ENCODE data around the gene REXO5. TPM values are rescaled to one million over a fixed set of nuclear protein-coding genes. Genes with fewer than 3 reads are reported as not detected.

REXO5 gene
- total RNA-seq, 2 experiments from 2014 or later = 26.5 to 38.9 TPM

DNA sequence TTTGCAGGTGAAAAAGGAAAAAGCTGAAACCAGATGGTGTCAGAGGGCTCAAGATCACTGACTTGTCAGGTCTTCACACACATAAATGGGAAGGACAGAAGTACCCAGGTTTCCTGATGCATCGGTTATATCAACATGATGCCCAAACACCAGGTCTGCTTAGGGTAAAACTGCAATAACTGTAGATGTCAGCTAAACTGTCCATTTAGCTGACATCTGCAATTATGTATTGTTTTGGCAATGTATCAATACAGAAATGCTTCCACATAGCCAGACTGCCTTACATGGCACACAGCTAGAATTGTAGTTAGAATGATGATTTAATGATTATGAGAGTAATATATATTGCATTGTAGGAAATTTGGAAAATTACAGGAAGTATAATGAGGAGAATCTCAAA, 37.5 kb upstream of the REXO5 start:
- Histone ChIP-seq H3K9me2 (ENCODE audit: insufficient read depth, low read length) (no peaks in the 10 kb centered on the region), H3K27ac (ENCODE audit: low read depth, low read length, poor library complexity, severe bottlenecking) (no peak overlapping the region), H3K9me3 (ENCODE audit: low read length) (no peaks in the 10 kb centered on the region), H3K4me2 (ENCODE audit: low read length) (no peak overlapping the region), H2AFZ (ENCODE audit: low read length) (no peak overlapping the region), H3K4me1 (ENCODE audit: insufficient read depth, low read length, poor library complexity, severe bottlenecking) (peaks cover 7% of the 10 kb centered on the region), H3K79me2 (ENCODE audit: insufficient read depth, low read depth, low read length) (no peaks in the 10 kb centered on the region), H4K20me1 (ENCODE audit: insufficient read depth, low read length) (no peaks in the 10 kb centered on the region), H3K4me3 (ENCODE audit: low read depth, low read length, poor library complexity, severe bottlenecking) (no peak overlapping the region), H3K36me3 (ENCODE audit: insufficient read depth, low read length) (no peaks in the 10 kb centered on the region)
- intact Hi-C loops (cut with micrococcal nuclease; ENCODE audit: unreplicated experiment) = no loop called here
- no peak for DNase-seq (ENCODE audit: low spot score)
- no TSS peak for BruUV-seq (replicated peaks)
- TF ChIP-seq CTCF (conservative IDR thresholded peaks at IDR 0.05; ENCODE audit: low read length) (no peak), EZH2phosphoT487 (IDR thresholded peaks at IDR 0.05; ENCODE audit: borderline replicate concordance, low read depth, low read length) (no peak)
- POLR2A ChIA-PET = no interaction called here
- CTCF ChIA-PET (ENCODE audit: unreplicated experiment) = no interaction called here

DNA sequence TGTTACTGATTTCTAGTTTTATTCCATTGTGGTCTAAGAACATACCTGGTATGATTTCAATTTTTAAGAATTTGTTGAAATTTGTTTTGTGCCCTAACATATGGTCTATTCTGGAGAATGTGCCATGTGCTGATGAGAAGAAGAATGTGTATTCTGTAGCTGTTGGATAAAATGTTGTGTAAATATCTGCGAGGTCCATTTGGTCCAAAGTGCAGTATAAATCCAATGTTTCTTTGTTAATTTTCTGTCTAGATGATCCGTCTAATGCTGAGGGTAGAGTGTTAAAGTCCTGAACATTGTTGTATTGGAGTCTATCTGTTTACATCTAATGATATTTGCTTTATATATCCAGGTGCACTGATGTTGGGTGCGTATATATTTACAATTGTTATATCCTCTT, 32.6 kb upstream of the REXO5 start:
- no peak for TF ChIP-seq EZH2phosphoT487 (IDR thresholded peaks at IDR 0.05; ENCODE audit: borderline replicate concordance, low read depth, low read length)
- TF ChIP-seq CTCF (conservative IDR thresholded peaks at IDR 0.05; ENCODE audit: low read length) = no peak
- Histone ChIP-seq H3K36me3 (ENCODE audit: insufficient read depth, low read length) (no peaks in the 10 kb centered on the region), H3K79me2 (ENCODE audit: insufficient read depth, low read depth, low read length) (no peaks in the 10 kb centered on the region), H3K4me1 (ENCODE audit: insufficient read depth, low read length, poor library complexity, severe bottlenecking) (no peaks in the 10 kb centered on the region), H3K27ac (ENCODE audit: low read depth, low read length, poor library complexity, severe bottlenecking) (no peak overlapping the region), H3K4me2 (ENCODE audit: low read length) (no peak overlapping the region), H3K9me3 (ENCODE audit: low read length) (no peaks in the 10 kb centered on the region), H2AFZ (ENCODE audit: low read length) (no peak overlapping the region), H3K9me2 (ENCODE audit: insufficient read depth, low read length) (no peaks in the 10 kb centered on the region), H3K4me3 (ENCODE audit: low read depth, low read length, poor library complexity, severe bottlenecking) (no peak overlapping the region), H4K20me1 (ENCODE audit: insufficient read depth, low read length) (no peaks in the 10 kb centered on the region)
- intact Hi-C loops (cut with micrococcal nuclease; ENCODE audit: unreplicated experiment) = no loop called here
- DNase-seq (ENCODE audit: low spot score) = no peak
- ChIA-PET POLR2A (no interaction called here), CTCF (ENCODE audit: unreplicated experiment) (no interaction called here)
- no TSS peak for BruUV-seq (replicated peaks)

DNA sequence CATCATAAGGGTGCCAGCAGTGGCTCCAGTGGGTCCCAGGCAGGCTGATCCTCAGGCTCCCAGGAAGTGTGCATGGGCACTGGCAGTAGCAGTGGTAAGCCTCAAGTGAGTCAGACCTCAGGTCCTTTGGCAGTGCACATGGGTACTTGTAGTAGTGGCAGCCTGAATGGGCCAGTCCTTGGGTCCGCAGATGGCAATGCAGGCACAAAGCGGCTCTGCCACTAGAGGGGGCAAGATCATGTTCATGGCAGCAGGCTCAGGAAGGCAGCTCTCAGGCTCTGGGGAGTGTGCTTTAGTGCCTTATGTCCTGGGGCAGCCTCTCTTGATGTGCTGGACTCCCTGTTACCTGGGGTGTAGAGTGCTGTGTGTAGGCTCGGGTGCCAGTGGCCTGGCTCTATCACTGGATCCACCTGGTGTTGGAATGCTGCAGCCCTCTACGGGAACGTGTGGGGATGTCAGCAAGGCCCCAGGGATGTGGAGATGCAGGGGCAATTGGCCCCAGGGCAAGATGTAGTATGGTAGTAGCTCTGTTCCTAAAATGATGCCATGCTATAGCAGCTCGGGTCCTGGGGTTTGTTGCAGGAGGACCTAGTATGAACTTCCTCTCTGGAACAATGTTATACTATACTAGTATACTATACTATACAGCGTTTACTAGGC, 31.5 kb upstream of the REXO5 start:
- H3K79me2 ChIP-seq (ENCODE audit: insufficient read depth, low read depth, low read length) = no peaks in the 10 kb centered on the region
- no peak overlapping the region for H3K4me3 ChIP-seq (ENCODE audit: low read depth, low read length, poor library complexity, severe bottlenecking)
- no peaks in the 10 kb centered on the region for H3K36me3 ChIP-seq (ENCODE audit: insufficient read depth, low read length)
- H3K27ac ChIP-seq (ENCODE audit: low read depth, low read length, poor library complexity, severe bottlenecking) = no peak overlapping the region
- no peak overlapping the region for H3K4me2 ChIP-seq (ENCODE audit: low read length)
- CTCF ChIA-PET (ENCODE audit: unreplicated experiment) = interaction anchor here (0.6 kb wide), 1 partner anchor 23 kb away, joined by 3 read pairs; no protein-coding TSS in a partner anchor
- no TSS peak for BruUV-seq (replicated peaks)
- POLR2A ChIA-PET = no interaction called here
- TF ChIP-seq EZH2phosphoT487 (IDR thresholded peaks at IDR 0.05; ENCODE audit: borderline replicate concordance, low read depth, low read length) = no peak
- TF ChIP-seq CTCF (conservative IDR thresholded peaks at IDR 0.05; ENCODE audit: low read length) = peak; percentile 83
- no peaks in the 10 kb centered on the region for H4K20me1 ChIP-seq (ENCODE audit: insufficient read depth, low read length)
- no peaks in the 10 kb centered on the region for H3K9me2 ChIP-seq (ENCODE audit: insufficient read depth, low read length)
- no peaks in the 10 kb centered on the region for H3K4me1 ChIP-seq (ENCODE audit: insufficient read depth, low read length, poor library complexity, severe bottlenecking)
- DNase-seq (ENCODE audit: low spot score) = peak; percentile 67
- H3K9me3 ChIP-seq (ENCODE audit: low read length) = no peaks in the 10 kb centered on the region
- intact Hi-C loops (cut with micrococcal nuclease; ENCODE audit: unreplicated experiment) = no loop called here
- H2AFZ ChIP-seq (ENCODE audit: low read length) = no peak overlapping the region
